CD4-positive, CD25-positive, alpha-beta regulatory T cell (primary cell): ENCODE data around the gene SLN. TPM values are rescaled to one million over a fixed set of nuclear protein-coding genes. Genes with fewer than 3 reads are reported as not detected.

Experiments used
- ATAC-seq, 2 donors: fragments of 150-1000 bp; cut with Tn5 transposase; one replicate each; pipeline ENCODE4 v1.10.0; 2021; ENCODE audit warnings: low read depth in 2 of 2, moderate number of reproducible peaks in 2 of 2, moderate library complexity in 1 of 2
- DNase-seq, 3 donors: peaks; one replicate each; pipeline versions ENCODE4 v3.0.0 to v3.0.0-alpha.2; 2012 to 2022; ENCODE audit warnings: mixed read lengths in 1 of 3
- H3K27ac ChIP-seq: one replicate; pipeline ENCODE4 v1.7.0; 2013; ENCODE audit warnings: mild to moderate bottlenecking, low read length; ENCODE audit not compliant: insufficient read depth, poor library complexity, severe bottlenecking
- H3K27me3 ChIP-seq: one replicate; pipeline ENCODE4 v1.7.0; 2013; ENCODE audit warnings: low read length; ENCODE audit not compliant: control insufficient read depth, insufficient read depth
- H3K36me3 ChIP-seq: one replicate; pipeline ENCODE4 v1.7.0; 2013; ENCODE audit warnings: mild to moderate bottlenecking, low read length, moderate library complexity; ENCODE audit not compliant: control insufficient read depth, insufficient read depth
- H3K4me1 ChIP-seq: 2 replicates; pipeline ENCODE4 v1.7.0; 2013; ENCODE audit warnings: mild to moderate bottlenecking, low read length; ENCODE audit not compliant: insufficient read depth, control insufficient read depth, poor library complexity, severe bottlenecking
- H3K4me3 ChIP-seq: one replicate; pipeline ENCODE4 v1.7.0; 2013; ENCODE audit warnings: low read depth, mild to moderate bottlenecking, low read length, moderate library complexity
- H3K9me3 ChIP-seq, 2 experiments: 1 replicate in 1 of 2; 2 replicates in 1 of 2; pipeline ENCODE4 v1.7.0; 2013; ENCODE audit warnings: low read length in 2 of 2, mild to moderate bottlenecking in 1 of 2, moderate library complexity in 1 of 2; ENCODE audit not compliant: control insufficient read depth in 2 of 2
- H3K27ac Mint-ChIP-seq, 3 donors: one replicate each; pipeline ENCODE4 v1.8.0; 2020 to 2022; ENCODE audit warnings: mild to moderate bottlenecking in 3 of 3, mixed read lengths in 3 of 3, moderate library complexity in 2 of 3
- H3K27me3 Mint-ChIP-seq: one replicate; pipeline ENCODE4 v1.8.0; 2022; ENCODE audit warnings: mild to moderate bottlenecking, mixed read lengths
- H3K36me3 Mint-ChIP-seq: one replicate; pipeline ENCODE4 v1.8.0; 2020; ENCODE audit warnings: mixed read lengths
- H3K4me1 Mint-ChIP-seq, 4 donors: one replicate each; pipeline ENCODE4 v1.8.0; 2020 to 2022; ENCODE audit warnings: mixed read lengths in 4 of 4, mild to moderate bottlenecking in 1 of 4
- H3K4me3 Mint-ChIP-seq, 4 donors: one replicate each; pipeline ENCODE4 v1.8.0; 2020 to 2022; ENCODE audit warnings: mild to moderate bottlenecking in 4 of 4, mixed read lengths in 4 of 4, moderate library complexity in 3 of 4
- H3K9me3 Mint-ChIP-seq, 7 donors: one replicate each; pipeline ENCODE4 v1.8.0; 2020 to 2022; ENCODE audit warnings: mixed read lengths in 7 of 7, mild to moderate bottlenecking in 3 of 7, moderate library complexity in 2 of 7
- polyA plus RNA-seq, 4 donors: library from polyadenylated mRNA; unstranded; fragments of 300-500 nt; fragmentation: Illumina TruSeq; gene quantifications; one replicate each; pipeline ENCODE4 v1.2.3, GENCODE V29; 2021
- total RNA-seq: library from RNA; stranded (reverse); gene quantifications from one replicate; pipeline ENCODE4 v1.2.3, GENCODE V29; 2022

The SLN gene
- total and polyA plus RNA-seq, 5 donors from 2014 or later = not detected

DNA sequence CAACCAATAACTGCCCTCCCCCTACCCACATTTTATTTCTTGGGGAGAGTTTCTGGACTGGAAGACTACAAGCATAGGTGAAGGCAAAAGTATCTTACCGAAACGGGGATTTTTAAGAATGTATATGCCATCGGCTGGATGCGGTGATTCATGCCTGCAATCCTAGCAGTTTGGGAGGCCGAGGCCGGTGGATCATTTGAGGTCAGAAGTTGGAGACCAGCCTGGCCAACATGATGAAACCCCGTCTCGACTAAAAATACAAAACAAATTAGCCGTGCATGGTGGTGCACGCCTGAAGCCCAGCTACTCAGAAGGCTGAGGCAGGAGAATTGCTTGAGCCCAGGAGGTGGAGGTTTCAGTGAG lies 20.8 kb upstream of the SLN start:
- no peak overlapping the region for H3K27ac Mint-ChIP-seq

DNA sequence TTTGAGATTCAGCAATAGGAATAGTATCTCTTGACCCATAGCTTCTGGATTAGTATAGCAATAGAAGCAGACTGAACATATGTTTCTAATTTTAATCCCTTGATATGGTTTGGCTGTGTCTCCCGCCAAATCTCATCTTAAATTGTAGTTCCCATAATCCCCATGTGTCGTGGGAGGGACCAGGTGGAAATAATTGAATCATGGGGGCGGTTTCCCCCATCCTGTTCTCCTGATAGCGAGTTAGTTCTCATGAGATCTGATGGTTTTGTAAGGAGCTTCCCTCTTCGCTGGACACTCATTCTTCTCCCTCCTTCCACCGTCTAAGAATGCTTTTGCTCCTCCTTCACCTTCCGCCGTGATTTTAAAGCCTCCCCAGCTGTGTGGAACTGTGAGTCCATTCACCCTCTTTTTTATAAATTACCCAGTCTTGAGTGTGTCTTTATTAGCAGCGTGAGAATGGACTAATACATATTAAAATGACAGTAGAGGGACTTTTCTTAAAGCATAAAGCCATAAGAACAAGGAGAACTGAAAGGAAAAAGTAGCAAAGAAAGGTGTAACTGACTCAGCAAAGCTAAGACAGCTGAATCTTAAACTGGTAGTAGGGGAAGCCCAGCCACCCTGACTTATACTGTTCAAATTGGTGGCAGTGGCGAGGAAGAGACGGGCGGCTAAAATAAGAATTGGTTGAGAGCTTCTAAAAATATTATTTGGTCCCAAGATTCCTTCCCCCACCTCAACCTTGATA lies 20.3 kb upstream of the SLN start:
- Mint-ChIP-seq H3K27ac (peak overlapping the region in 1 of 3 donors; percentile 28), H3K9me3 (no peaks in the 10 kb centered on the region), H3K4me3 (no peak overlapping the region), H3K27me3 (peaks cover 28% of the 10 kb centered on the region), H3K4me1 (no peaks in the 10 kb centered on the region), H3K36me3 (no peaks in the 10 kb centered on the region)
- ATAC-seq = no peak
- H3K9me3 ChIP-seq = no peaks in the 10 kb centered on the region
- no peak overlapping the region for H3K27ac ChIP-seq
- peaks cover 2% of the 10 kb centered on the region for H3K27me3 ChIP-seq
- H3K4me3 ChIP-seq = no peak overlapping the region
- no peaks in the 10 kb centered on the region for H3K4me1 ChIP-seq
- H3K36me3 ChIP-seq = no peaks in the 10 kb centered on the region
- DNase-seq = no peak

More for the DNA sequence above, 20.8 kb upstream of the SLN start:
- Mint-ChIP-seq H3K9me3 (no peaks in the 10 kb centered on the region), H3K4me1 (no peaks in the 10 kb centered on the region), H3K4me3 (no peak overlapping the region), H3K36me3 (no peaks in the 10 kb centered on the region), H3K27me3 (peaks cover 28% of the 10 kb centered on the region)
- peaks cover 2% of the 10 kb centered on the region for H3K27me3 ChIP-seq
- H3K36me3 ChIP-seq = no peaks in the 10 kb centered on the region
- no peak overlapping the region for H3K27ac ChIP-seq
- no peak overlapping the region for H3K4me3 ChIP-seq
- no peak for DNase-seq
- no peaks in the 10 kb centered on the region for H3K4me1 ChIP-seq
- no peaks in the 10 kb centered on the region for H3K9me3 ChIP-seq
- ATAC-seq = no peak

DNA sequence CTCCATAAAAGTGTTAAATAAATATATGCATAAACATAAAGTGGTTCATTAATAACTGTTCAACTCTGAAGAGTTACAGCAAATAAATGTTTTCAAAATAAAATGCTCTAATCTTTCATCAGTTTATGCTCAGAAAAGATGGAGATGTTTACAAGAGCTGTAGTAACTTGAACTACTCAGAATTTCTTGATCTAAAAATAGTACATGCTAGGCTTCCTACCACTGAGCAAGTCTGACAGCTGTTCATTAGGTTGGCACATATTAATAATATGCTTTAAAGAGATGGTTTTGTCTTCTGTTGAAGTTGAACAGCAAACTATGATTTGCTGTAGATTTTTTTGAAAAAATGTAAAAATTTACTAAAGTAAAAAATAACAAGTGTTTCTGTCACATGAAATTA lies 10.8 kb upstream of the SLN start:
- Mint-ChIP-seq H3K4me3 (no peak overlapping the region), H3K4me1 (peaks cover 0 to 6% (median 0%) of the 10 kb centered on the region in 4 donors), H3K27me3 (peaks cover 30% of the 10 kb centered on the region), H3K9me3 (peaks cover 0 to 2% (median 0%) of the 10 kb centered on the region in 7 donors), H3K36me3 (no peaks in the 10 kb centered on the region), H3K27ac (no peak overlapping the region)
- H3K27me3 ChIP-seq = peaks cover 5% of the 10 kb centered on the region
- H3K27ac ChIP-seq = no peak overlapping the region
- H3K4me3 ChIP-seq = no peak overlapping the region
- DNase-seq = no peak
- H3K9me3 ChIP-seq = no peaks in the 10 kb centered on the region
- no peak for ATAC-seq
- H3K4me1 ChIP-seq = no peaks in the 10 kb centered on the region
- no peaks in the 10 kb centered on the region for H3K36me3 ChIP-seq

DNA sequence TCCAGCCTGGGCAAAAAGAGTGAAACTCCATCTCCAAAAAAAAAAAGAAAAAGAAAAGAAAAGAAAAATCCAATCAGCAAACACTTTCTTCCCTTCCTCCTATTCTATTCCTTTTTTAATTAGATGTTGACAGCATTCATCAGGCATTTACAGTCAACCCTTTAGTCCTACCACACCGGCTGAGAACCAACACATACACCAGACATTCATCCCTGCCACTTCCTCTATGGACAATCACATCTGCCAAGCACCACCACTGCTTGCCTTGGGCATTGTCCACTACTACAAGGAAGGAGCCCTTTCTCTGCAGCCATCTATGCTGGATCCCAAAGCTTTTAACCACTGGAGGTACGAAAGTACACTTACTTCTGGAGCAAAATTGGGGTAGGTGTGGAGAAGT lies 9.4 kb upstream of the SLN start:
- Histone ChIP-seq H3K4me3 (no peak overlapping the region), H3K4me1 (no peaks in the 10 kb centered on the region), H3K27ac (no peak overlapping the region), H3K9me3 (no peaks in the 10 kb centered on the region), H3K27me3 (peaks cover 5% of the 10 kb centered on the region), H3K36me3 (no peaks in the 10 kb centered on the region)
- H3K9me3 Mint-ChIP-seq = peaks cover 0 to 2% (median 0%) of the 10 kb centered on the region in 7 donors
- no peaks in the 10 kb centered on the region for H3K36me3 Mint-ChIP-seq
- no peak for ATAC-seq
- peaks cover 0 to 6% (median 0%) of the 10 kb centered on the region in 4 donors for H3K4me1 Mint-ChIP-seq
- H3K27me3 Mint-ChIP-seq = peaks cover 32% of the 10 kb centered on the region
- H3K27ac Mint-ChIP-seq = no peak overlapping the region
- no peak for DNase-seq
- H3K4me3 Mint-ChIP-seq = no peak overlapping the region

DNA sequence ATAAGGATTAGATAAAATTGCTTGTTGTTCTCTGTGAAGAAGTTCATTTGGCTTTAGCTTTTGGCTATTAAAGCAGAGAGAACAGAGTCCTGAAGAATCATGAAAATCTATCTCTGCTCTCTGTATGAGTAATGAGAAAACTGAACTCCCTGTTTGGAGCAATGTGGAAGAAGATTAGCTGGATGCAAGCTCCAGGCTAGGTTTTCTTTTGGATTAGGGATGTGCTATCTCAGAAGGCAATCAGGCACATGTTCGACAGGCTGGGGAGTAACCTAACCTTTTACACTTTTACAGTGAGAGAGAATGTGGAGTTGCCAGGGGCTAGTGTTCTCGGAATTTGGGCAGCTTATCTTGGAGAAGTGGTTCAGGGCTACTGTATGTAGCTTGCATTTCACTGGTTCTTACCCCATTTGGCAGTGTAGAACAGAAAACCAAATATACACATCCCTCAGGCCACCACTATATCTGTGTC lies 8.5 kb upstream of the SLN start:
- Mint-ChIP-seq H3K36me3 (no peaks in the 10 kb centered on the region), H3K4me3 (no peak overlapping the region), H3K9me3 (peaks cover 0 to 4% (median 0%) of the 10 kb centered on the region in 7 donors), H3K27ac (no peak overlapping the region), H3K4me1 (peaks cover 0 to 6% (median 0%) of the 10 kb centered on the region in 4 donors), H3K27me3 (peaks cover 29% of the 10 kb centered on the region)
- no peak overlapping the region for H3K27ac ChIP-seq
- DNase-seq (no peak), ATAC-seq (no peak)
- no peaks in the 10 kb centered on the region for H3K4me1 ChIP-seq
- H3K4me3 ChIP-seq = no peak overlapping the region
- no peaks in the 10 kb centered on the region for H3K36me3 ChIP-seq
- H3K27me3 ChIP-seq = peaks cover 7% of the 10 kb centered on the region
- H3K9me3 ChIP-seq = no peaks in the 10 kb centered on the region

DNA sequence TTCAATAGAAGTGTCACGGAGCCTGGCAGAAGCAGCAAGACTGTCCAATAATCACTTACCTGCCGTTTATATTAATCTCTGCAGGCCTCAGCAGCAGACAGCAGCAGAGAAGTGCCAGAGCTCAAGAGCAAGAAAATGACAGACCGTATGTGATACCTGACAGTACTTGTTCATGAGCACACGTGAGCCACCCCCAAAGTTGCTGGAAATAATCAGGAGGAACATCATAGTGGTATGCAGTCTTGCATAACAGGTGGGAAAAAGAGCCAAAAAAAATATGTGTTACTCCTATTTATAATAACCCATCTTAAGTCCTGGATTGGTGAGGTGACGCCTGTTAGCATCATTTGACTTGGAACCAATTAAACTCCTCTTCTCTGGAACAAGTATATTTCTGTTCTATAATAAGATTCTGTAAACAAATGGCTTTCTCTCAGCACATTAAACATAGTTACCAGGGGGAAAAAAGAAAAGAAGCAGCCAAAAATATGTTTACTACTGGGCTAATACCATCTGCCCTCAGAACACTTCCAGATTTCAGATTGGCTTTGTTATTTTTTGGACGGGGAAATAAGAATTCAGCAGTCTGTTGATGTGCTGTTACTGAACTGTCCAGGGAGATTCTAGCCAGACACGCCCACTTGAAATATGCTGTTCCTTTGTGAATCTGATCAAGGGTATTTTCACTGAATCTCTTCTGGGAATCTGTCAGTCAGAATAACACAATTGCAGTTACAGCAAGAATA lies 7.9 kb upstream of the SLN start:
- H3K9me3 Mint-ChIP-seq = peaks cover 0 to 4% (median 0%) of the 10 kb centered on the region in 7 donors

DNA sequence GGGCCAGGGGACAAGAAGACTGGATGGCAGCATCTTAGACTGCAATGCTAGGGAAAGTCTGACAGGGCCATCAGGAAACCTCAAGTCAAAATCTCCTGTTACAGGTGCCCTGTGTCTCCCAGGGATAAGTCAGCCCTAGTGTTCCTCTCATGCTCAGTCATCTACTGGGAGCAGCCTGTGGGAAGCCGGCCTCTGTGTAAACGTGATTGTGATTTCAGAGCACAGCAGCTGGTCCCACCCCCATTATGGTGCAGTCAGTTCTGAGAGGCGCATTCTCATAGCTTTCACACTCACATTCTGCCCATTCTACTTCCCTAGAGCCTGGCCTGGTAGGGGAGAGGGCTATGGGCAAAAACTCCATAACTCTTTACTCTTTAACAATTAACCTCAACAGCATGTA lies 7.2 kb upstream of the SLN start:
- Histone ChIP-seq H3K9me3 (no peaks in the 10 kb centered on the region), H3K4me1 (no peaks in the 10 kb centered on the region), H3K36me3 (no peaks in the 10 kb centered on the region), H3K27ac (no peak overlapping the region), H3K4me3 (no peak overlapping the region), H3K27me3 (peaks cover 5% of the 10 kb centered on the region)
- Mint-ChIP-seq H3K9me3 (peaks cover 0 to 4% (median 0%) of the 10 kb centered on the region in 7 donors), H3K4me3 (no peak overlapping the region), H3K4me1 (peaks cover 0 to 6% (median 0%) of the 10 kb centered on the region in 4 donors), H3K36me3 (no peaks in the 10 kb centered on the region), H3K27ac (no peak overlapping the region), H3K27me3 (peaks cover 18% of the 10 kb centered on the region)
- ATAC-seq (no peak), DNase-seq (no peak)

More for the DNA sequence above, 7.9 kb upstream of the SLN start:
- H3K4me1 ChIP-seq = no peaks in the 10 kb centered on the region
- H3K4me3 ChIP-seq = no peak overlapping the region
- no peaks in the 10 kb centered on the region for H3K36me3 ChIP-seq
- no peaks in the 10 kb centered on the region for H3K9me3 ChIP-seq
- H3K27me3 ChIP-seq = peaks cover 5% of the 10 kb centered on the region
- Mint-ChIP-seq H3K27me3 (peaks cover 24% of the 10 kb centered on the region), H3K27ac (no peak overlapping the region), H3K36me3 (no peaks in the 10 kb centered on the region), H3K4me3 (no peak overlapping the region), H3K4me1 (peaks cover 0 to 6% (median 0%) of the 10 kb centered on the region in 4 donors)
- DNase-seq (no peak), ATAC-seq (no peak)
- no peak overlapping the region for H3K27ac ChIP-seq
